ENCODE measurements around the gene FAM53A.

The FAM53A gene

DNA sequence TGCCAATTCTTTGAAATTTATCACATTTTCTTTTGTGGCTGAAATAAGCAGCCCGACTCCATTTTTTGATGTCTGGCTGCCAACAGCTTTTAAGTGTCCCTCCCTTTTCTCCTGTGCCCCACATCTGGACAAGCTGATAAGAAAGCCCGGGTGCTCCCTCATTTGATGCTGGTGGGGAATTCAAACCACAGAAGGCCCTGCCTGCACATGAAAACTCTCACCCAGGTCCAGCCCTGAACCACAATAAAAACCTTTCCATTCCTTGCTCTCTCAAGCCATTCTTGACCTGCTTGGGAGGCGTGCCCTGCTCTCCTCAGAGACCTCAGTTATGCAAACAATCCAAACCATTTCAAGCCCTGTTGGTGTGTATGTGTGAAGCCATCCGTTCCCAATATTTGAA is 93.9 kb downstream of the FAM53A start:
- H3K27ac ChIP-seq, result no peak overlapping the region
- TF ChIP-seq ZFX (IDR thresholded peaks at IDR 0.05), result no peak
